ENCODE measurements around the gene WSB1.

Gene WSB1

GRCh38 chr17:27348196-27348595 is 54.3 kb downstream of the WSB1 start:
- no peak overlapping the region for H3K4me3 ChIP-seq (replicated peaks; ENCODE audit: low read depth, low read length)
- H3K36me3 ChIP-seq (ENCODE audit: control insufficient read depth, insufficient read depth, low read length), result no peaks in the 10 kb centered on the region; the same call in 1 of the 2 replicates
- DNase-seq (ENCODE audit: extremely low read depth, insufficient read length), result no peak
- TF ChIP-seq CTCF (IDR thresholded peaks at IDR 0.05; ENCODE audit: insufficient read depth, low read length, poor library complexity, severe bottlenecking), result no peak
- no peaks in the 10 kb centered on the region for H3K27me3 ChIP-seq (replicated peaks; ENCODE audit: control insufficient read depth, insufficient read depth, low read length)

GRCh38 chr17:27349540-27350021 is 55.7 kb downstream of the WSB1 start:
- H3K4me3 ChIP-seq (replicated peaks; ENCODE audit: low read depth, low read length), result no peak overlapping the region; the same call in 1 of the 2 replicates

GRCh38 chr17:27351759-27352158 is 57.8 kb downstream of the WSB1 start:
- Histone ChIP-seq H3K4me3 (replicated peaks; ENCODE audit: low read depth, low read length) (no peak overlapping the region), H3K36me3 (ENCODE audit: control insufficient read depth, insufficient read depth, low read length) (no peaks in the 10 kb centered on the region; the same call in 1 of the 2 replicates), H3K27me3 (replicated peaks; ENCODE audit: control insufficient read depth, insufficient read depth, low read length) (no peaks in the 10 kb centered on the region)
- no peak for DNase-seq (ENCODE audit: extremely low read depth, insufficient read length)
- no peak for TF ChIP-seq CTCF (IDR thresholded peaks at IDR 0.05; ENCODE audit: insufficient read depth, low read length, poor library complexity, severe bottlenecking)

More at GRCh38 chr17:27349540-27350021, 55.7 kb downstream of the WSB1 start:
- no peak for DNase-seq (ENCODE audit: extremely low read depth, insufficient read length)
- no peak for TF ChIP-seq CTCF (IDR thresholded peaks at IDR 0.05; ENCODE audit: insufficient read depth, low read length, poor library complexity, severe bottlenecking)
- Histone ChIP-seq H3K36me3 (ENCODE audit: control insufficient read depth, insufficient read depth, low read length) (no peaks in the 10 kb centered on the region; the same call in 1 of the 2 replicates), H3K27me3 (replicated peaks; ENCODE audit: control insufficient read depth, insufficient read depth, low read length) (no peaks in the 10 kb centered on the region)

- peak overlapping the region; percentile 88 for H3K4me3 ChIP-seq (replicated peaks; ENCODE audit: low read depth, low read length)
- no peaks in the 10 kb centered on the region; the same call in 1 of the 2 replicates for H3K36me3 ChIP-seq (ENCODE audit: control insufficient read depth, insufficient read depth, low read length)
- no peak for TF ChIP-seq CTCF (IDR thresholded peaks at IDR 0.05; ENCODE audit: insufficient read depth, low read length, poor library complexity, severe bottlenecking)
- no peaks in the 10 kb centered on the region for H3K27me3 ChIP-seq (replicated peaks; ENCODE audit: control insufficient read depth, insufficient read depth, low read length)
- no peak for DNase-seq (ENCODE audit: extremely low read depth, insufficient read length)
These were observed 58.6 kb downstream of the WSB1 start for GRCh38 chr17:27352448-27353032.

GRCh38 chr17:27353033-27353460 is 59.1 kb downstream of the WSB1 start:
- H3K27me3 ChIP-seq (replicated peaks; ENCODE audit: control insufficient read depth, insufficient read depth, low read length), result no peaks in the 10 kb centered on the region
- H3K36me3 ChIP-seq (ENCODE audit: control insufficient read depth, insufficient read depth, low read length), result no peaks in the 10 kb centered on the region; the same call in 1 of the 2 replicates
- no peak for TF ChIP-seq CTCF (IDR thresholded peaks at IDR 0.05; ENCODE audit: insufficient read depth, low read length, poor library complexity, severe bottlenecking)
- H3K4me3 ChIP-seq (replicated peaks; ENCODE audit: low read depth, low read length), result peak overlapping the region; percentile 88
- no peak for DNase-seq (ENCODE audit: extremely low read depth, insufficient read length)

Data from GM06990 (cell line).